T1000 (cell line): ENCODE data around the gene S1PR4.
"Not testable (repeated sequence)": the region's sequence is repeated elsewhere in the genome, so short reads cannot be mapped to it uniquely, and the experiment has no call there.

ENCODE experiments used
- DNase-seq: peaks from one replicate; lab custom pipeline; 2025; ENCODE audit warnings: mixed read lengths; lab: John Stamatoyannopoulos, UW

Gene S1PR4

GRCh38 chr19:3220576-3220975, 42.0 kb downstream of the S1PR4 start:
- no peak for DNase-seq

- DNase-seq: not testable (repeated sequence)
Measured at GRCh38 chr19:3221576-3221975, 43.0 kb downstream of the S1PR4 start.

GRCh38 chr19:3222709-3223108, 44.1 kb downstream of the S1PR4 start:
- no peak for DNase-seq

- no peak for DNase-seq
Measured at GRCh38 chr19:3224346-3225168, 46.0 kb downstream of the S1PR4 start, which contains the start of gene CELF5. Gene CELF5 (plus strand): TSS chr19:3224661. CDS start chr19:3224740, 79 bp downstream.

GRCh38 chr19:3225169-3225485, 46.6 kb downstream of the S1PR4 start:
- no peak for DNase-seq

GRCh38 chr19:3225677-3226093, 47.1 kb downstream of the S1PR4 start:
- no peak for DNase-seq

GRCh38 chr19:3227054-3227626, 48.6 kb downstream of the S1PR4 start:
- DNase-seq: no peak

- DNase-seq: no peak
Measured at GRCh38 chr19:3229346-3229743, 50.8 kb downstream of the S1PR4 start.
